Small intestine (tissue), 16 donors: ENCODE results near the gene LITAFD. TPM values are rescaled to one million over a fixed set of nuclear protein-coding genes. Genes with fewer than 3 reads are reported as not detected.
"Not testable (repeated sequence)": the region's sequence is repeated elsewhere in the genome, so short reads cannot be mapped to it uniquely, and the experiment has no call there.

ENCODE experiments used
- DNase-seq, 2 donors: peaks; one replicate each; pipeline versions ENCODE4 v3.0.0 to v3.0.0-alpha.2; 2013
- FAIRE-seq: peaks from 2 replicates; lab custom pipeline; 2012; peaks lifted over from hg19 to GRCh38; lab: Jason Lieb, UNC
- H3K27ac ChIP-seq, 3 donors: one replicate each; pipeline ENCODE4 v1.5.1; 2013; ENCODE audit warnings: low read length in 2 of 3, mild to moderate bottlenecking in 2 of 3, control low read depth in 1 of 3, inconsistent platforms in 1 of 3, low read depth in 1 of 3, moderate library complexity in 1 of 3
- H3K27me3 ChIP-seq, 3 donors: one replicate each; pipeline ENCODE4 v1.6.1; 2013; ENCODE audit warnings: low read length in 3 of 3, inconsistent platforms in 1 of 3; ENCODE audit not compliant: control insufficient read depth in 3 of 3, insufficient read depth in 3 of 3
- H3K36me3 ChIP-seq, 3 donors: one replicate each; pipeline ENCODE4 v1.6.1; 2013; ENCODE audit warnings: low read length in 3 of 3, inconsistent platforms in 1 of 3, low read depth in 1 of 3, mild to moderate bottlenecking in 1 of 3, moderate library complexity in 1 of 3; ENCODE audit not compliant: control insufficient read depth in 3 of 3, insufficient read depth in 2 of 3
- H3K4me1 ChIP-seq, 3 donors: one replicate each; pipeline ENCODE4 v1.6.1; 2013; ENCODE audit warnings: low read length in 2 of 3, inconsistent platforms in 1 of 3, low read depth in 1 of 3, mild to moderate bottlenecking in 1 of 3, moderate library complexity in 1 of 3; ENCODE audit not compliant: control insufficient read depth in 3 of 3, insufficient read depth in 2 of 3
- H3K4me3 ChIP-seq, 3 donors: one replicate each; pipeline ENCODE4 v1.5.1; 2013; ENCODE audit warnings: low read length in 3 of 3, control low read depth in 1 of 3, inconsistent platforms in 1 of 3, low read depth in 1 of 3, mild to moderate bottlenecking in 1 of 3, moderate library complexity in 1 of 3
- H3K9me3 ChIP-seq, 2 donors: one replicate each; pipeline ENCODE4 v1.6.1; 2013; ENCODE audit warnings: low read depth in 1 of 2, low read length in 1 of 2; ENCODE audit not compliant: control insufficient read depth in 2 of 2, insufficient read depth in 1 of 2
- WGBS, 3 donors: extraction: QIAGEN DNeasy Blood & Tissue Kit; methylation state at CpG; one replicate each; pipeline ENCODE4 v1.1.7; 2013; 5-methylcytosine and 5-hydroxymethylcytosine counted together
- long read RNA-seq, 10 donors: transcript quantifications; one replicate each; lab custom pipeline, GENCODE V29; 2026
- polyA plus RNA-seq, 4 donors: library from polyadenylated mRNA; stranded (reverse) in 3 of 4; unstranded in 1 of 4; fragments of 200-250 nt in 3 of 4; fragments of 120-200 nt in 1 of 4; gene quantifications; one replicate each; pipeline versions ENCODE4 v1.2.1 to v1.2.3, GENCODE V29; 2013
- donor health status: healthy with polysubstance abuse.
- donor health status: control.
- donor health status: control.
- donor health status: Bipolar disorder and iron deficiency.
- donor health status: healthy.

The LITAFD gene
- 1 to 10 TPM in 1 of 4 donors, not detected in 3; 1.6 TPM for polyA plus RNA-seq
- long read RNA-seq, donor 1: 0 reads
- long read RNA-seq, donor 2: 0 reads
- long read RNA-seq, donor 3: 0 reads
- long read RNA-seq, donor 4: 0 reads
- long read RNA-seq, donor 5: 0 reads
- long read RNA-seq, donor 6: 0 reads
- long read RNA-seq, donor 7: 0 reads
- long read RNA-seq, donor 8: 0 reads
- long read RNA-seq, donor 9: 0 reads
- long read RNA-seq, donor 10: 0 reads

GRCh38 chr16:8882041-8882617, at the start of gene LITAFD:
Gene LITAFD (plus strand): TSS chr16:8882351. CDS start chr16:8884356, 2,005 bp downstream.
- Histone ChIP-seq H3K9me3 (no peaks in the 10 kb centered on the region), H3K4me1 (peaks cover 3 to 63% (median 5%) of the 10 kb centered on the region in 3 donors), H3K36me3 (peaks cover 0 to 10% (median 0%) of the 10 kb centered on the region in 3 donors), H3K27ac (peak within 1 kb of the TSS in 1 of 3 donors; percentile 72), H3K4me3 (no peak within 1 kb of the TSS), H3K27me3 (no peaks in the 10 kb centered on the region)
- 73 to 76% (median 75%) methylated on average over 10 of the region's 10 CpGs for WGBS, 3 donors
- FAIRE-seq: no peak
- DNase-seq: no peak

GRCh38 chr16:8832717-8833105, 49.4 kb upstream of the LITAFD start:
- no peak for DNase-seq
- 77 to 92% (median 88%) methylated on average over 16 of the region's 16 CpGs for WGBS, 3 donors
- FAIRE-seq: no peak
- H3K27me3 ChIP-seq: no peaks in the 10 kb centered on the region
- no peaks in the 10 kb centered on the region for H3K4me1 ChIP-seq
- H3K4me3 ChIP-seq: no peak overlapping the region
- no peaks in the 10 kb centered on the region for H3K9me3 ChIP-seq
- peaks cover 6 to 39% (median 14%) of the 10 kb centered on the region in 3 donors for H3K36me3 ChIP-seq
- H3K27ac ChIP-seq: no peak overlapping the region

DNA sequence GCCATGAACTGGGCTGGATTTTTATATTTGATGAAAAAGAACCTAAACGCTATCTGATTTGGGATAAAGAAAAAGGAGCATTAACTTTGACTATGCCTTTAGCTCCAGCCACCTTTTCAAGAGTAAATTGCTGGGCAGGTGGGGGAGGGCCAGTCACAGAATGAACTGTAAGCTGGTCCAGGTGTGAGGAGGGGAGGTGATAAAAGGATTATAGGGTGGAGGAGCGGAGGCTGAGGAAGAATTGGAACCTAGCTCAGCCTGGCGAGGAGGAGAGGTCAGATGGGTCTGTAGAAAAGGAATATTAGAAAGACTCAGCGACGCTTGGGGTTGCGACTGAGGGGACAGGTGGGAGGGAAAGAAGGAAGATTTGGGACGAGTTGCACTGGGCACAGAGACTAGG, 45.4 kb upstream of the LITAFD start:
- not testable (repeated sequence) for H3K27ac ChIP-seq, H3K4me3 ChIP-seq, H3K27me3 ChIP-seq, H3K4me1 ChIP-seq, DNase-seq, H3K9me3 ChIP-seq, FAIRE-seq
- WGBS, 3 donors: 95 to 96% (median 95%) methylated on average over 7 of the region's 7 CpGs
- H3K36me3 ChIP-seq: peaks cover 0 to 13% (median 2%) of the 10 kb centered on the region in 3 donors

DNA sequence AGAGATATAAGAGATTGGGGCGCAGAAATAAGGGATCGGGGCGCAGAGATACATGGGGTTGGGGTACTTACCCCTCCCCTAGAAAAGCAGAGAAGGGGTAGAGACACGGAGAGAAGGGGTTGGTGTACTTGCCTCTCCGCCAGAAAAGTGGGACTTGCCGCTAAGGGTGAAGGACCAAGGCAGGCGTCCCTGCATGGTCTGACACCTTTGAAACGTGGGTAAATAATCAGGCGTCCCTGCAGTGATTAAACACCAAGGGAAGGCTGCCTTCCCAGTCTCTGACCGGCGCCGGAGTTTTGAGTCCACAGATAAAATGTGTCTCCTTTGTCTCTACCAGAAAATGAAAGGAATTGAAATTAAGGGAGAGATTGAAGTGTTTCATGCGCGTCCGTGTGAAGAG, 44.6 kb upstream of the LITAFD start:
- H3K36me3 ChIP-seq, H3K27ac ChIP-seq, H3K4me1 ChIP-seq, H3K27me3 ChIP-seq, FAIRE-seq, H3K4me3 ChIP-seq, H3K9me3 ChIP-seq, DNase-seq: not testable (repeated sequence)
- WGBS, 3 donors: 84 to 89% (median 88%) methylated on average over 15 of the region's 15 CpGs

GRCh38 chr16:8842016-8842415, 40.1 kb upstream of the LITAFD start:
- DNase-seq, H3K27me3 ChIP-seq, FAIRE-seq, H3K27ac ChIP-seq, H3K9me3 ChIP-seq, H3K4me1 ChIP-seq, H3K4me3 ChIP-seq: not testable (repeated sequence)
- 74 to 78% (median 77%) methylated on average over 4 of the region's 4 CpGs for WGBS, 3 donors
- H3K36me3 ChIP-seq: peaks cover 0 to 18% (median under 1%) of the 10 kb centered on the region in 3 donors

DNA sequence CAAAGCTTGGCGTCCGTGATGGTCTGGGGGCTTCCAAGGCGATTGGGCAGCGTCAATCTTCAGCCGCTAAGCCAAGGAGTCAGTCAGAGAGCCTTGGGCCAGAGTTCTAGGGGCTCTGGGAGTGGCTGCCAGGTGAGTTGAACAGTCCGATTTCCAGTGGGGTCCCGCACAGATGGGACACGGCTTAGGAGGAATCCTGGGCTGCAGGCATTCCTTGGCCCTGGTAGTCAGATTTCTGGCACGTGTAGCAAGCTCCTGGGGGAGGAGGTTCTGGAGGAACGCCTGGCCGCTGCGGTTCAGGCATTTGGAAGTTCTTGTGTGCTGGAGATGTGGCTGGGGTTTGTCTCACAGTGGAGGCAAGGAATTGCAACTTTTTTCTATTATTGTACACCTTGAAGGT, 38.9 kb upstream of the LITAFD start:
- not testable (repeated sequence) for FAIRE-seq, H3K9me3 ChIP-seq, H3K27me3 ChIP-seq, H3K4me1 ChIP-seq, DNase-seq, H3K27ac ChIP-seq, H3K4me3 ChIP-seq
- 75 to 89% (median 77%) methylated on average over 11 to 12 of the region's 12 CpGs for WGBS, 3 donors
- peaks cover 2 to 29% (median 4%) of the 10 kb centered on the region in 3 donors for H3K36me3 ChIP-seq

DNA sequence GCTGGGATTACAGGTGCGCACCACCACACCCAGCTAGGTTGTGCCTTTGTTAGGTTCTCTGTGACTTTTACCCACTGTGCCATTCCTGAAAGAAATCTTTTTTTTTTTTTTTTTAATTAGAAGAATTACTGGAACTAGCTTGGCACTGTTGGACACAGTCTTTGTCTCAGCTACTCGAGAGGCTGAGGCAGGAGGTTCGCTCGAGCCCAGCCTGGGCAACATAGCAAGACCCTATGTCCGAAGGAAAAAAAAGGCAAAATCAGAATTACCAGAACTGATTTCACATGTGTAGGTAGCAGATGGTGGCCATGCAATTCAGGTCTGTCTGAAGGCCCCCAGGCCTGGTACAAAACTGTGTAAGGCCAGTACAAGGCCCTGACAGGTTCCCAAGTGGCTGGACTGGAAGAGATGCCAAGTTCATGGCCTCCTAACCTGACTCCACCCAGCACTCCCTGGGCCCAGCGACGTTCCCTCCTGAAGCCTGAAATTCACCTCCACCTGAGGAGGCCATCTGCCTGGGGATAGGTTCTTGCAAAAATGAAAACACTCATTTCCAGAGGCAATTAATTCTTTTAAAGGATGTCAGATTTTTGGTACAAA, 36.4 kb upstream of the LITAFD start:
- Histone ChIP-seq H3K27ac (no peak overlapping the region), H3K4me3 (no peak overlapping the region), H3K36me3 (peaks cover 7 to 51% (median 9%) of the 10 kb centered on the region in 3 donors), H3K27me3 (no peaks in the 10 kb centered on the region), H3K4me1 (no peaks in the 10 kb centered on the region), H3K9me3 (no peaks in the 10 kb centered on the region)
- 91 to 93% (median 93%) methylated on average over 7 of the region's 7 CpGs for whole genome bisulfite sequencing, 3 donors
- FAIRE-seq (no peak), DNase-seq (no peak)

- Histone ChIP-seq H3K9me3 (no peaks in the 10 kb centered on the region), H3K27me3 (no peaks in the 10 kb centered on the region), H3K27ac (no peak overlapping the region), H3K36me3 (peaks cover 7 to 56% (median 9%) of the 10 kb centered on the region in 3 donors), H3K4me3 (no peak overlapping the region), H3K4me1 (no peaks in the 10 kb centered on the region)
- DNase-seq: no peak
- no peak for FAIRE-seq
- WGBS, 3 donors: 87 to 93% (median 90%) methylated on average over 10 of the region's 10 CpGs
Observed at GRCh38 chr16:8846401-8846932, 35.7 kb upstream of the LITAFD start.
